B cell (primary cell): ENCODE results near the gene TEX26. TPM values are rescaled to one million over a fixed set of nuclear protein-coding genes. Genes with fewer than 3 reads are reported as not detected.

Source experiments
- ATAC-seq: fragments of 200-7000 bp; cut with Tn5 transposase; one replicate; pipeline ENCODE4 v1.10.0; 2021; ENCODE audit warnings: low read depth, mild to moderate bottlenecking, moderate number of reproducible peaks, moderate library complexity
- CTCF ChIA-PET: fragments of 350-600 bp; sonication (Branson Sonifier 250); formaldehyde crosslinking; loops from one replicate; lab custom pipeline; 2021; ENCODE audit warnings: antibody characterized with exemption, inconsistent platforms; lab: Charles Lee
- POLR2A ChIA-PET: fragments of 350-600 bp; sonication (Branson Sonifier 250); formaldehyde crosslinking; loops from one replicate; lab custom pipeline; 2021; ENCODE audit warnings: antibody characterized with exemption; lab: Charles Lee
- DNase-seq: peaks from one replicate; pipeline ENCODE4 v3.0.0; 2013
- H2AFZ ChIP-seq: 2 replicates; pipeline ENCODE4 v1.6.1; 2012; ENCODE audit warnings: mild to moderate bottlenecking, low read depth, low read length; ENCODE audit not compliant: insufficient read depth, poor library complexity, severe bottlenecking
- H3K27ac ChIP-seq, 2 donors: 1 replicate in 1 of 2; 2 replicates in 1 of 2; pipeline ENCODE4 v1.5.1; 2012 to 2013; ENCODE audit warnings: low read length in 2 of 2, mild to moderate bottlenecking in 2 of 2, moderate library complexity in 1 of 2
- H3K27me3 ChIP-seq, 4 experiments: fragments of 200-600 bp in 1 of 4; sonication (generic) in 1 of 4; replicated peaks in 1 of 4; 1 replicate in 2 of 4; 2 replicates in 2 of 4; pipeline versions ENCODE4 v1.6.1 to v1.7.0; 2013 to 2016; ENCODE audit warnings: low read length in 3 of 4, mild to moderate bottlenecking in 2 of 4, mixed read lengths in 1 of 4, moderate library complexity in 1 of 4; ENCODE audit not compliant: insufficient read depth in 4 of 4, control insufficient read depth in 3 of 4; ENCODE audit errors: control extremely low read depth in 1 of 4
- H3K36me3 ChIP-seq, 2 experiments: replicated peaks in 1 of 2; 1 replicate in 1 of 2; 2 replicates in 1 of 2; pipeline versions ENCODE4 v1.6.1 to v1.7.1; 2013; ENCODE audit warnings: low read length in 1 of 2; ENCODE audit not compliant: insufficient read depth in 2 of 2, control insufficient read depth in 1 of 2; ENCODE audit errors: control extremely low read depth in 1 of 2, extremely low read depth in 1 of 2
- H3K4me1 ChIP-seq, 2 donors: fragments of 200-600 bp in 1 of 2; sonication (generic) in 1 of 2; 1 replicate in 1 of 2; 2 replicates in 1 of 2; pipeline versions ENCODE4 v1.5.1 to v1.6.1; 2013 to 2017; ENCODE audit warnings: low read length in 2 of 2; ENCODE audit not compliant: control insufficient read depth in 2 of 2, insufficient read depth in 2 of 2
- H3K4me2 ChIP-seq: replicated peaks from 2 replicates; pipeline ENCODE3; 2012; ENCODE audit warnings: mild to moderate bottlenecking, low read depth, low read length; ENCODE audit not compliant: poor library complexity, severe bottlenecking
- H3K4me3 ChIP-seq, 5 experiments: fragments of 200-600 bp in 1 of 5; sonication (generic) in 1 of 5; 1 replicate in 3 of 5; 2 replicates in 2 of 5; pipeline versions ENCODE4 v1.5.1 to v1.7.0; 2011 to 2016; ENCODE audit warnings: low read length in 4 of 5, mild to moderate bottlenecking in 4 of 5, low read depth in 2 of 5, control low read depth in 1 of 5, moderate library complexity in 1 of 5; ENCODE audit not compliant: insufficient read depth in 1 of 5; ENCODE audit errors: control extremely low read depth in 1 of 5, extremely low read depth in 1 of 5
- H3K79me2 ChIP-seq: fragments of 200-600 bp; sonication (generic); one replicate; pipeline ENCODE4 v1.6.0; 2016; ENCODE audit warnings: low read length; ENCODE audit not compliant: control insufficient read depth, insufficient read depth
- H3K9ac ChIP-seq: fragments of 200-600 bp; sonication (generic); 2 replicates; pipeline ENCODE4 v1.6.1; 2017; ENCODE audit warnings: mild to moderate bottlenecking, low read length, moderate library complexity
- H3K9me3 ChIP-seq, 3 donors: one replicate each; pipeline versions ENCODE4 v1.6.1 to v1.7.1; 2013; ENCODE audit warnings: low read length in 2 of 3; ENCODE audit not compliant: control insufficient read depth in 2 of 3, insufficient read depth in 1 of 3; ENCODE audit errors: control extremely low read depth in 1 of 3
- H4K20me1 ChIP-seq: 2 replicates; pipeline ENCODE4 v1.6.0; 2012; ENCODE audit warnings: mild to moderate bottlenecking, low read length; ENCODE audit not compliant: insufficient read depth, control insufficient read depth, poor library complexity, severe bottlenecking
- H3K27ac Mint-ChIP-seq: one replicate; pipeline ENCODE4 v1.8.0; 2021; ENCODE audit warnings: mixed read lengths
- H3K27me3 Mint-ChIP-seq: one replicate; pipeline ENCODE4 v1.8.0; 2021; ENCODE audit warnings: mixed read lengths
- H3K4me1 Mint-ChIP-seq: one replicate; pipeline ENCODE4 v1.8.0; 2021; ENCODE audit warnings: mixed read lengths
- H3K4me3 Mint-ChIP-seq: one replicate; pipeline ENCODE4 v1.8.0; 2021; ENCODE audit warnings: mixed read lengths
- H3K9me3 Mint-ChIP-seq: one replicate; pipeline ENCODE4 v1.8.0; 2022; ENCODE audit warnings: mixed read lengths; ENCODE audit not compliant: insufficient read depth
- EZH2 ChIP-seq: IDR thresholded peaks from 2 replicates; pipeline ENCODE4 v1.6.1; 2012; ENCODE audit warnings: borderline replicate concordance, low read depth, mild to moderate bottlenecking, moderate library complexity, low read length; ENCODE audit not compliant: insufficient read depth, poor library complexity, severe bottlenecking
- WGBS: methylation state at CpG from one replicate; pipeline ENCODE4 v1.1.5; 2013; ENCODE audit warnings: missing lambda C conversion rate; ENCODE audit not compliant: insufficient coverage; 5-methylcytosine and 5-hydroxymethylcytosine counted together
- intact Hi-C: fragments of 100-400 bp; cut with micrococcal nuclease; formaldehyde crosslinking; loops from one replicate; pipeline ENCODE4 v1.10.0; 2022
- polyA plus RNA-seq: library from polyadenylated mRNA; depleted of rRNA; stranded (reverse); fragments of >200 nt; gene quantifications from 2 replicates; pipeline ENCODE4 v1.2.3, GENCODE V29; 2012
- total RNA-seq, 2 donors: library from RNA; stranded (reverse); fragments of 120-200 nt in 1 of 2; gene quantifications; 1 replicate in 1 of 2; 2 replicates in 1 of 2; pipeline versions ENCODE4 v1.2.3 to v1.2.4, GENCODE V29; 2013 to 2022
- TF ChIP-seq, protein P1 (sequence below): fragments of 200-600 bp; IDR thresholded peaks from one replicate; pipeline ENCODE4 v1.8.0; 2022; ENCODE audit warnings: antibody characterized with exemption, mild to moderate bottlenecking

TEX26 gene
- total and polyA plus RNA-seq, 2 donors (not counting 1 experiment from before 2014, with no cell fraction given), result not detected

DNA sequence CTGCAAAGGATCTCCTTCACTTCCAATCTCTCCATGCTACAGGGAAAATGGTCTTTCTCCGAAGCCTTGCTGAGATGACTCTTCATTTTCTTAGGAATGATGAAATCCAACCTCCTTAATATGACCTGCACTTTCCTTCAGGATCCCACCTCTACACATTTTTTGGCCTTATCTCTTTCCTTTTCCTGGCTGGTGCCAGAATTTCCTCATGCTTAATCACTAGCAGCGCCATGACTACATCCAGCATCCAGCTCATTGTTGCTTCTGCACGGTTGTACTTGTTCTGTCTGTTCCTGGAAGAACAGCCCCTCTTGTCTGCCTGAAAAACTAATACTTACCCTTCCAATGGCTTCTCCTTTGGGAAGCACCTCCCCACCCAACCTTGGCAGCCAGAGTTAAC lies 68.4 kb downstream of the TEX26 start:
- H3K4me3 Mint-ChIP-seq, result no peak overlapping the region
- H3K9ac ChIP-seq, result no peak overlapping the region
- no peaks in the 10 kb centered on the region for H3K36me3 ChIP-seq
- no peak overlapping the region for H2AFZ ChIP-seq
- peaks cover 0 to 5% (median 0%) of the 10 kb centered on the region in 3 donors for H3K9me3 ChIP-seq
- no peak overlapping the region for H3K27ac Mint-ChIP-seq
- H3K4me1 ChIP-seq, result no peaks in the 10 kb centered on the region
- ATAC-seq, result no peak
- H3K79me2 ChIP-seq, result no peaks in the 10 kb centered on the region
- WGBS, result 59% methylated on average over 3 of the region's 3 CpGs
- no peak for DNase-seq
- no peaks in the 10 kb centered on the region for H3K9me3 Mint-ChIP-seq
- no peaks in the 10 kb centered on the region for H4K20me1 ChIP-seq
- intact Hi-C loops, result no loop called here
- no peaks in the 10 kb centered on the region for H3K4me1 Mint-ChIP-seq
- H3K27me3 Mint-ChIP-seq, result peaks cover 16% of the 10 kb centered on the region
- no peak overlapping the region for H3K4me3 ChIP-seq
- CTCF ChIA-PET, result no interaction called here
- POLR2A ChIA-PET, result no interaction called here
- H3K27ac ChIP-seq, result no peak overlapping the region
- peaks cover 0 to 3% (median 0%) of the 10 kb centered on the region in 4 experiments for H3K27me3 ChIP-seq
- no peak overlapping the region for H3K4me2 ChIP-seq
- TF ChIP-seq, protein P1, sequence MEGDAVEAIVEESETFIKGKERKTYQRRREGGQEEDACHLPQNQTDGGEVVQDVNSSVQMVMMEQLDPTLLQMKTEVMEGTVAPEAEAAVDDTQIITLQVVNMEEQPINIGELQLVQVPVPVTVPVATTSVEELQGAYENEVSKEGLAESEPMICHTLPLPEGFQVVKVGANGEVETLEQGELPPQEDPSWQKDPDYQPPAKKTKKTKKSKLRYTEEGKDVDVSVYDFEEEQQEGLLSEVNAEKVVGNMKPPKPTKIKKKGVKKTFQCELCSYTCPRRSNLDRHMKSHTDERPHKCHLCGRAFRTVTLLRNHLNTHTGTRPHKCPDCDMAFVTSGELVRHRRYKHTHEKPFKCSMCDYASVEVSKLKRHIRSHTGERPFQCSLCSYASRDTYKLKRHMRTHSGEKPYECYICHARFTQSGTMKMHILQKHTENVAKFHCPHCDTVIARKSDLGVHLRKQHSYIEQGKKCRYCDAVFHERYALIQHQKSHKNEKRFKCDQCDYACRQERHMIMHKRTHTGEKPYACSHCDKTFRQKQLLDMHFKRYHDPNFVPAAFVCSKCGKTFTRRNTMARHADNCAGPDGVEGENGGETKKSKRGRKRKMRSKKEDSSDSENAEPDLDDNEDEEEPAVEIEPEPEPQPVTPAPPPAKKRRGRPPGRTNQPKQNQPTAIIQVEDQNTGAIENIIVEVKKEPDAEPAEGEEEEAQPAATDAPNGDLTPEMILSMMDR, result no peak
- no peak for TF ChIP-seq EZH2

DNA sequence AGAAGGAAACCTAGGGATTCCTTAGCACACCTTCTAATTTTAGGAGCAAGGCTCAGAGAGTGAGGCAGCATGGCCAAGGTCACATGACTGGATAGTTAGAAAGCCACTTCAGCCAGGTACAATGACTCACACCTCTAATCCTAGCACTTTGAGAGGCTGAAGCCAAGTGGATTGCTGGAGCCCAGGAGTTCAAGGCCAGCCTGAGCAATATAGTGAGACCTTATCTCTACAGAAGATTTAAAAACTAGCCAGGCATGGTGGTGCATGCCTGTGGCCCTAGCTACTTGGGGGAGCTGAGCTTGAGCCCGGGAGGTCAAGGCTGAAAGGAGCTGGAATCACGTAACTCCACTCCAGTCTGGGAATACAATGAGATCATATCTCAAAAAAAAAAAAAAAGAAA lies 69.2 kb downstream of the TEX26 start:
- H3K27ac ChIP-seq, result no peak overlapping the region
- no peaks in the 10 kb centered on the region for H3K79me2 ChIP-seq
- H3K4me1 ChIP-seq, result no peaks in the 10 kb centered on the region
- H3K27me3 ChIP-seq, result peaks cover 0 to 6% (median 0%) of the 10 kb centered on the region in 4 experiments
- WGBS, result 100% methylated on average over 1 of the region's 2 CpGs
- ChIA-PET CTCF (no interaction called here), POLR2A (no interaction called here)
- no peak overlapping the region for H3K4me2 ChIP-seq
- ATAC-seq (no peak), DNase-seq (no peak)
- H3K9ac ChIP-seq, result no peak overlapping the region
- H3K27ac Mint-ChIP-seq, result no peak overlapping the region
- no peaks in the 10 kb centered on the region for H3K9me3 Mint-ChIP-seq
- H3K27me3 Mint-ChIP-seq, result peaks cover 16% of the 10 kb centered on the region
- H3K4me1 Mint-ChIP-seq, result no peaks in the 10 kb centered on the region
- no peak overlapping the region for H2AFZ ChIP-seq
- no peak overlapping the region for H3K4me3 Mint-ChIP-seq
- intact Hi-C loops, result no loop called here
- no peak for TF ChIP-seq EZH2
- TF ChIP-seq, protein P1, result no peak
- no peaks in the 10 kb centered on the region for H3K36me3 ChIP-seq
- H3K9me3 ChIP-seq, result no peaks in the 10 kb centered on the region
- no peak overlapping the region for H3K4me3 ChIP-seq
- H4K20me1 ChIP-seq, result no peaks in the 10 kb centered on the region
